Measurements from ENCODE around the gene NEDD8. TPM values are rescaled to one million over a fixed set of nuclear protein-coding genes. Genes with fewer than 3 reads are reported as not detected.
"Not testable (repeated sequence)": the region's sequence is repeated elsewhere in the genome, so short reads cannot be mapped to it uniquely, and the experiment has no call there.

NEDD8 gene
- total and polyA plus RNA-seq, 8 donors, result 85.4 to 244 (median 166) TPM; not detected in 1

GRCh38 chr14:24228902-24229301 lies 3.3 kb downstream of the NEDD8 start:
- H3K36me3 ChIP-seq, result peaks cover 4 to 23% (median 15%) of the 10 kb centered on the region in 4 donors
- whole genome bisulfite sequencing, 5 donors, result 0 to 90% (median 33%) methylated on average over 1 of the region's 1 CpG
- TF ChIP-seq POLR2A (IDR thresholded peaks at IDR 0.05), result no peak
- TF ChIP-seq EP300 (IDR thresholded peaks at IDR 0.05), result no peak
- no peak for TF ChIP-seq POLR2AphosphoS5 (IDR thresholded peaks at IDR 0.05)
- no peak for TF ChIP-seq CTCF (IDR thresholded peaks at IDR 0.05)

DNA sequence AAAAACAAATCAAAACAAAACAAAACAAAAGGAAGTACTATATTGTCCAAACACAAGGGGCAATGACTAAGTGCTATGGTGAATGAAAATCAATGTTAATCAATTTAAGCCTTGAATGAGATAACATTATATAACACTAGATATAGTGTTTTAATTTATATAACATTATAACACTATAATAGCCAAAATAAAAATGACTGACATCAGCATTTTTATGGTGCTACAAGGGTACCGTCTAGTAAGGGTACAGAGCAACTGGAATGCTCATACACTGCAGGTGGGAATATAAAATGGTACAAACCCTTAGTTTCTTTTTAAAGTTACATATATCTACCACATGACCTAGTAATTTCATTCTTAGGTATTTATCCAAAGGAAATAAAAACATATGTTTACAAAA lies 5.7 kb downstream of the NEDD8 start:
- H3K4me1 ChIP-seq, result peaks cover 9 to 30% (median 19%) of the 10 kb centered on the region in 4 donors
- no peak overlapping the region for H3K4me3 ChIP-seq
- intact Hi-C loops (cut with DNase I; ENCODE audit: low total_unique reads), result no loop called here
- TF ChIP-seq CTCF (IDR thresholded peaks at IDR 0.05) (no peak), POLR2A (IDR thresholded peaks at IDR 0.05) (no peak), EP300 (IDR thresholded peaks at IDR 0.05) (no peak), POLR2AphosphoS5 (IDR thresholded peaks at IDR 0.05) (no peak)
- H3K27me3 ChIP-seq, result no peaks in the 10 kb centered on the region
- no peaks in the 10 kb centered on the region for H3K9me3 ChIP-seq
- peaks cover 4 to 23% (median 15%) of the 10 kb centered on the region in 4 donors for H3K36me3 ChIP-seq
- H3K27ac ChIP-seq, result no peak overlapping the region
- DNase-seq, result no peak
- 74 to 90% (median 84%) methylated on average over 1 of the region's 1 CpG for WGBS, 5 donors

More at GRCh38 chr14:24228902-24229301, 3.3 kb downstream of the NEDD8 start:
- DNase-seq, result no peak
- H3K4me1 ChIP-seq, result peaks cover 20 to 42% (median 32%) of the 10 kb centered on the region in 4 donors
- intact Hi-C loops (cut with DNase I; ENCODE audit: low total_unique reads), result no loop called here
- H3K9me3 ChIP-seq, result no peaks in the 10 kb centered on the region
- no peak overlapping the region for H3K27ac ChIP-seq
- no peak overlapping the region for H3K4me3 ChIP-seq
- H3K27me3 ChIP-seq, result no peaks in the 10 kb centered on the region

- H3K27ac ChIP-seq, result no peak overlapping the region
- H3K27me3 ChIP-seq, result no peaks in the 10 kb centered on the region
- WGBS, 5 donors, result 88 to 94% (median 92%) methylated on average over 7 of the region's 7 CpGs
- intact Hi-C loops (cut with DNase I; ENCODE audit: low total_unique reads), result no loop called here
- peaks cover 4 to 23% (median 14%) of the 10 kb centered on the region in 4 donors for H3K36me3 ChIP-seq
- no peak for TF ChIP-seq POLR2AphosphoS5 (IDR thresholded peaks at IDR 0.05)
- no peak for TF ChIP-seq CTCF (IDR thresholded peaks at IDR 0.05)
- no peak for TF ChIP-seq EP300 (IDR thresholded peaks at IDR 0.05)
- TF ChIP-seq POLR2A (IDR thresholded peaks at IDR 0.05), result no peak
- DNase-seq, result no peak
- no peaks in the 10 kb centered on the region for H3K9me3 ChIP-seq
- H3K4me3 ChIP-seq, result no peak overlapping the region
- peaks cover 0 to 16% (median 5%) of the 10 kb centered on the region in 4 donors for H3K4me1 ChIP-seq
Measured at GRCh38 chr14:24224618-24225071, 7.5 kb downstream of the NEDD8 start.

DNA sequence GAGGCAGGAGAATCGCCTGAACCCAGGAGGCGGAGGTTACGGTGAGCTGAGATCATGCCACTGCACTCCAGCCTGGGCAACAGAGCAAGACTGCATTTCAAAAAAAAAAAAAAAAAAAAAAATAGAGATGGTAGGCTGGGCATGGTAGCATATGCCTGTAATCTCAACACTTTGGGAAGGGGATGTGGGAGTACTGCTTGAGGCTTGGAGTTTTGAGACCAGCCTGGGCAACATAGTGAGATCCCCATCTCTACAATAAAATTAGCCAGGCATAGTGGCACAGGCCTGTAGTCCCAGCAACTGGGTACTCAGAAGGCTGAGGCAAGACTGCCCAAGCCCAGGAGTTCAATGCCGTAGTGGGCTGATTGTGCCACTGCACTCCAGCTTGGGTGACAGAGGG lies 9.2 kb downstream of the NEDD8 start:
- DNase-seq; H3K4me3 ChIP-seq; H3K27me3 ChIP-seq; H3K27ac ChIP-seq; H3K9me3 ChIP-seq; intact Hi-C loops (cut with DNase I; ENCODE audit: low total_unique reads); H3K4me1 ChIP-seq: not testable (repeated sequence)
- WGBS, 5 donors, result 93 to 100% (median 97%) methylated on average over 4 of the region's 4 CpGs
- H3K36me3 ChIP-seq, result peaks cover 4 to 21% (median 7%) of the 10 kb centered on the region in 4 donors

DNA sequence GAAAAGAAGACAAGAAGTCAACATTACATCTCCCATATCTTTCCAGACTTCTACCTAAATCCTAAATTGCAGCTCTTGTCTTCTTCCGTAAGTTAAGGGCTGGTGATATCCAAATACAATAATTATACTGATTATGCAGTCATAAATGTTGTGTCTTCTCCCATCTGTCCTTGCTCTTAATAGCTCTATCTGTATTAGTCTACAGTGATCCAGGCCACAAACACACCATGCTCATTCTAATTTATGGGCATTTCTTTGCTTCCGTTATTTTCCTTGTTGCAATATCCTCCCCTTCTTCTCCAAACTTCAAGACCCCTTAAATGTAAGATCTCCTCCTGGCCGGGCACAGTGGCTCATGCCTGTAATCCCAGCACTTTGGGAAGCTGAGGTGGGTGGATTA lies 12.6 kb downstream of the NEDD8 start:
- Histone ChIP-seq H3K4me3 (no peak overlapping the region), H3K36me3 (peaks cover 0 to 18% (median 13%) of the 10 kb centered on the region in 4 donors), H3K4me1 (peaks cover 4 to 18% (median 15%) of the 10 kb centered on the region in 4 donors), H3K9me3 (no peaks in the 10 kb centered on the region), H3K27ac (no peak overlapping the region), H3K27me3 (no peaks in the 10 kb centered on the region)
- WGBS, 5 donors, result 55 to 62% (median 59%) methylated on average over 3 of the region's 3 CpGs
- intact Hi-C loops (cut with DNase I; ENCODE audit: low total_unique reads), result no loop called here
- no peak for DNase-seq
- TF ChIP-seq POLR2A (IDR thresholded peaks at IDR 0.05), result no peak
- no peak for TF ChIP-seq POLR2AphosphoS5 (IDR thresholded peaks at IDR 0.05)
- TF ChIP-seq EP300 (IDR thresholded peaks at IDR 0.05), result no peak
- no peak for TF ChIP-seq CTCF (IDR thresholded peaks at IDR 0.05)
